ENCODE data around the gene NTM. TPM values are rescaled to one million over a fixed set of nuclear protein-coding genes. Genes with fewer than 3 reads are reported as not detected.

NTM gene
- total and polyA plus RNA-seq, 4 experiments from 2014 or later, result not detected

- ChIA-PET CTCF (ENCODE audit: partially characterized antibody) (no interaction called here), POLR2A (ENCODE audit: partially characterized antibody) (no interaction called here)
- H3K36me3 Mint-ChIP-seq, result no peaks in the 10 kb centered on the region
- H3K27me3 Mint-ChIP-seq, result peaks cover 0 to 3% of the 10 kb centered on the region in 2 donors
- Histone ChIP-seq H3K4me3 (ENCODE audit: low read length in 2 of 2) (no peak overlapping the region), H3K4me1 (ENCODE audit: insufficient read depth, low read length) (no peaks in the 10 kb centered on the region), H3K36me3 (ENCODE audit: insufficient read depth, low read length) (no peaks in the 10 kb centered on the region), H3K27me3 (ENCODE audit: insufficient read depth, low read length) (no peaks in the 10 kb centered on the region), H3K27ac (ENCODE audit: low read depth, low read length) (no peak overlapping the region), H3K9me3 (ENCODE audit: control insufficient read depth in 1 of 2, low read length in 2 of 2) (no peaks in the 10 kb centered on the region)
- peaks cover 0 to 2% (median under 1%) of the 10 kb centered on the region in 8 donors for H3K9me3 Mint-ChIP-seq
- no peak for DNase-seq
- intact Hi-C loops (cut with micrococcal nuclease), result no loop called here
- no peak overlapping the region for H3K4me3 Mint-ChIP-seq
- no peaks in the 10 kb centered on the region for H3K4me1 Mint-ChIP-seq
- H3K27ac Mint-ChIP-seq, result no peak overlapping the region
Observed at GRCh38 chr11:131874070-131874469, 503.7 kb downstream of the NTM start.

- no peaks in the 10 kb centered on the region for H3K4me1 Mint-ChIP-seq
- CTCF ChIA-PET (ENCODE audit: partially characterized antibody), result no interaction called here
- H3K9me3 ChIP-seq (ENCODE audit: control insufficient read depth in 1 of 2, low read length in 2 of 2), result no peaks in the 10 kb centered on the region
- H3K4me3 Mint-ChIP-seq, result no peak overlapping the region
- no peaks in the 10 kb centered on the region for H3K4me1 ChIP-seq (ENCODE audit: insufficient read depth, low read length)
- intact Hi-C loops (cut with micrococcal nuclease), result no loop called here
- H3K9me3 Mint-ChIP-seq, result peaks cover 0 to 2% (median 0%) of the 10 kb centered on the region in 8 donors
- H3K27me3 ChIP-seq (ENCODE audit: insufficient read depth, low read length), result no peaks in the 10 kb centered on the region
- H3K36me3 ChIP-seq (ENCODE audit: insufficient read depth, low read length), result no peaks in the 10 kb centered on the region
- no peaks in the 10 kb centered on the region for H3K36me3 Mint-ChIP-seq
- no peak overlapping the region for H3K4me3 ChIP-seq (ENCODE audit: low read length in 2 of 2)
- H3K27ac ChIP-seq (ENCODE audit: low read depth, low read length), result no peak overlapping the region
- no peak overlapping the region for H3K27ac Mint-ChIP-seq
- no peak for DNase-seq
- peaks cover 0 to 3% of the 10 kb centered on the region in 2 donors for H3K27me3 Mint-ChIP-seq
- POLR2A ChIA-PET (ENCODE audit: partially characterized antibody), result no interaction called here
Observed at GRCh38 chr11:131875611-131876010, 505.2 kb downstream of the NTM start.

- Histone ChIP-seq H3K4me3 (ENCODE audit: low read length in 2 of 2) (no peak overlapping the region), H3K9me3 (ENCODE audit: control insufficient read depth in 1 of 2, low read length in 2 of 2) (no peaks in the 10 kb centered on the region), H3K27ac (ENCODE audit: low read depth, low read length) (no peak overlapping the region), H3K36me3 (ENCODE audit: insufficient read depth, low read length) (no peaks in the 10 kb centered on the region), H3K27me3 (ENCODE audit: insufficient read depth, low read length) (no peaks in the 10 kb centered on the region), H3K4me1 (ENCODE audit: insufficient read depth, low read length) (no peaks in the 10 kb centered on the region)
- H3K27me3 Mint-ChIP-seq, result peaks cover 0 to 3% of the 10 kb centered on the region in 2 donors
- no peaks in the 10 kb centered on the region for H3K4me1 Mint-ChIP-seq
- no peak overlapping the region for H3K4me3 Mint-ChIP-seq
- POLR2A ChIA-PET (ENCODE audit: partially characterized antibody), result no interaction called here
- no peak for DNase-seq
- no peaks in the 10 kb centered on the region for H3K36me3 Mint-ChIP-seq
- peaks cover 0 to 5% (median 0%) of the 10 kb centered on the region in 8 donors for H3K9me3 Mint-ChIP-seq
- CTCF ChIA-PET (ENCODE audit: partially characterized antibody), result no interaction called here
- no peak overlapping the region for H3K27ac Mint-ChIP-seq
- intact Hi-C loops (cut with micrococcal nuclease), result no loop called here
Observed at GRCh38 chr11:131877246-131877942, 507.0 kb downstream of the NTM start.

GRCh38 chr11:131880316-131880715 is 509.9 kb downstream of the NTM start:
- POLR2A ChIA-PET (ENCODE audit: partially characterized antibody), result no interaction called here
- Histone ChIP-seq H3K27ac (ENCODE audit: low read depth, low read length) (no peak overlapping the region), H3K9me3 (ENCODE audit: control insufficient read depth in 1 of 2, low read length in 2 of 2) (no peaks in the 10 kb centered on the region), H3K4me1 (ENCODE audit: insufficient read depth, low read length) (no peaks in the 10 kb centered on the region), H3K36me3 (ENCODE audit: insufficient read depth, low read length) (no peaks in the 10 kb centered on the region), H3K4me3 (ENCODE audit: low read length in 2 of 2) (no peak overlapping the region), H3K27me3 (ENCODE audit: insufficient read depth, low read length) (no peaks in the 10 kb centered on the region)
- peaks cover 0 to 1% of the 10 kb centered on the region in 2 donors for H3K27me3 Mint-ChIP-seq
- no peaks in the 10 kb centered on the region for H3K36me3 Mint-ChIP-seq
- no peak overlapping the region for H3K4me3 Mint-ChIP-seq
- no peaks in the 10 kb centered on the region for H3K4me1 Mint-ChIP-seq
- H3K27ac Mint-ChIP-seq, result no peak overlapping the region
- no peak for DNase-seq
- peaks cover 0 to 5% (median 0%) of the 10 kb centered on the region in 8 donors for H3K9me3 Mint-ChIP-seq
- intact Hi-C loops (cut with micrococcal nuclease), result no loop called here
- CTCF ChIA-PET (ENCODE audit: partially characterized antibody), result no interaction called here

GRCh38 chr11:131880976-131881375 is 510.6 kb downstream of the NTM start:
- Histone ChIP-seq H3K36me3 (ENCODE audit: insufficient read depth, low read length) (no peaks in the 10 kb centered on the region), H3K4me3 (ENCODE audit: low read length in 2 of 2) (no peak overlapping the region), H3K4me1 (ENCODE audit: insufficient read depth, low read length) (no peaks in the 10 kb centered on the region), H3K9me3 (ENCODE audit: control insufficient read depth in 1 of 2, low read length in 2 of 2) (no peaks in the 10 kb centered on the region), H3K27ac (ENCODE audit: low read depth, low read length) (no peak overlapping the region), H3K27me3 (ENCODE audit: insufficient read depth, low read length) (no peaks in the 10 kb centered on the region)
- DNase-seq, result no peak
- ChIA-PET POLR2A (ENCODE audit: partially characterized antibody) (no interaction called here), CTCF (ENCODE audit: partially characterized antibody) (no interaction called here)
- Mint-ChIP-seq H3K27ac (no peak overlapping the region), H3K36me3 (no peaks in the 10 kb centered on the region), H3K9me3 (peaks cover 0 to 5% (median 0%) of the 10 kb centered on the region in 8 donors), H3K4me1 (no peaks in the 10 kb centered on the region), H3K4me3 (no peak overlapping the region), H3K27me3 (peaks cover 0 to 1% of the 10 kb centered on the region in 2 donors)
- intact Hi-C loops (cut with micrococcal nuclease), result no loop called here

GRCh38 chr11:131883332-131883731 is 512.9 kb downstream of the NTM start:
- Mint-ChIP-seq H3K4me3 (no peak overlapping the region), H3K9me3 (peaks cover 0 to 5% (median 0%) of the 10 kb centered on the region in 8 donors), H3K4me1 (no peaks in the 10 kb centered on the region), H3K27ac (no peak overlapping the region), H3K36me3 (no peaks in the 10 kb centered on the region), H3K27me3 (peaks cover 0 to 1% of the 10 kb centered on the region in 2 donors)
- ChIA-PET POLR2A (ENCODE audit: partially characterized antibody) (no interaction called here), CTCF (ENCODE audit: partially characterized antibody) (no interaction called here)
- no peaks in the 10 kb centered on the region for H3K9me3 ChIP-seq (ENCODE audit: control insufficient read depth in 1 of 2, low read length in 2 of 2)
- H3K4me1 ChIP-seq (ENCODE audit: insufficient read depth, low read length), result no peaks in the 10 kb centered on the region
- no peak overlapping the region for H3K27ac ChIP-seq (ENCODE audit: low read depth, low read length)
- intact Hi-C loops (cut with micrococcal nuclease), result no loop called here
- H3K4me3 ChIP-seq (ENCODE audit: low read length in 2 of 2), result no peak overlapping the region
- DNase-seq, result no peak
- H3K27me3 ChIP-seq (ENCODE audit: insufficient read depth, low read length), result no peaks in the 10 kb centered on the region
- H3K36me3 ChIP-seq (ENCODE audit: insufficient read depth, low read length), result no peaks in the 10 kb centered on the region

- ChIA-PET CTCF (ENCODE audit: partially characterized antibody) (no interaction called here), POLR2A (ENCODE audit: partially characterized antibody) (no interaction called here)
- no peak for DNase-seq
- no peak overlapping the region for H3K27ac Mint-ChIP-seq
- Histone ChIP-seq H3K9me3 (ENCODE audit: control insufficient read depth in 1 of 2, low read length in 2 of 2) (no peaks in the 10 kb centered on the region), H3K4me1 (ENCODE audit: insufficient read depth, low read length) (no peaks in the 10 kb centered on the region), H3K27me3 (ENCODE audit: insufficient read depth, low read length) (no peaks in the 10 kb centered on the region), H3K27ac (ENCODE audit: low read depth, low read length) (no peak overlapping the region), H3K4me3 (ENCODE audit: low read length in 2 of 2) (no peak overlapping the region), H3K36me3 (ENCODE audit: insufficient read depth, low read length) (no peaks in the 10 kb centered on the region)
- no peaks in the 10 kb centered on the region for H3K36me3 Mint-ChIP-seq
- no peak overlapping the region for H3K4me3 Mint-ChIP-seq
- intact Hi-C loops (cut with micrococcal nuclease), result no loop called here
- H3K9me3 Mint-ChIP-seq, result peaks cover 0 to 5% (median 0%) of the 10 kb centered on the region in 8 donors
- H3K27me3 Mint-ChIP-seq, result peaks cover 0 to 1% of the 10 kb centered on the region in 2 donors
- H3K4me1 Mint-ChIP-seq, result no peaks in the 10 kb centered on the region
Observed at GRCh38 chr11:131884461-131885073, 514.2 kb downstream of the NTM start.

Data from CD4-positive, alpha-beta memory T cell (primary cell).